Neuronal stem cell (in vitro differentiated cells): Measurements from ENCODE around the gene ACTR3.
A peak's percentile ranks its signal among the peaks of the same experiment; 100 is the strongest.

ENCODE experiments used
- DNase-seq: peaks from one replicate; pipeline ENCODE4 v3.0.0-alpha.2; 2013; ENCODE audit warnings: low spot score
- H2AFZ ChIP-seq: one replicate; pipeline ENCODE4 v1.6.1; 2013; ENCODE audit warnings: mild to moderate bottlenecking, low read length, inconsistent platforms
- H2AK5ac ChIP-seq: 2 replicates; pipeline ENCODE4 v1.6.1; 2013; ENCODE audit warnings: low read depth, mild to moderate bottlenecking, inconsistent platforms, low read length, moderate library complexity, mixed read lengths
- H2BK120ac ChIP-seq: 2 replicates; pipeline ENCODE4 v1.6.1; 2013; ENCODE audit warnings: low read depth, mild to moderate bottlenecking, inconsistent platforms, low read length, moderate library complexity, mixed read lengths
- H2BK12ac ChIP-seq: one replicate; pipeline ENCODE4 v1.6.1; 2013; ENCODE audit warnings: low read length, inconsistent platforms
- H2BK15ac ChIP-seq: 2 replicates; pipeline ENCODE4 v1.6.1; 2013; ENCODE audit warnings: mild to moderate bottlenecking, low read length, inconsistent platforms, mixed read lengths
- H2BK5ac ChIP-seq: one replicate; pipeline ENCODE4 v1.6.1; 2013; ENCODE audit warnings: inconsistent platforms, mild to moderate bottlenecking, low read length, moderate library complexity
- H3K14ac ChIP-seq: one replicate; pipeline ENCODE4 v1.6.1; 2013; ENCODE audit warnings: low read length, inconsistent platforms
- H3K18ac ChIP-seq: 2 replicates; pipeline ENCODE4 v1.6.1; 2013; ENCODE audit warnings: low read length, inconsistent platforms
- H3K23ac ChIP-seq: 2 replicates; pipeline ENCODE4 v1.6.1; 2013; ENCODE audit warnings: low read depth, mild to moderate bottlenecking, mixed read lengths, low read length, inconsistent platforms; ENCODE audit not compliant: poor library complexity
- H3K27ac ChIP-seq: replicated peaks from 3 replicates; pipeline ENCODE4 v1.5.1; 2013; ENCODE audit warnings: low read length, inconsistent platforms
- H3K27me3 ChIP-seq, 3 experiments: 2 replicates each; pipeline ENCODE4 v1.6.1; 2013; ENCODE audit warnings: low read length in 3 of 3, mild to moderate bottlenecking in 2 of 3, inconsistent platforms in 1 of 3, low read depth in 1 of 3, mixed read lengths in 1 of 3, moderate library complexity in 1 of 3; ENCODE audit not compliant: control insufficient read depth in 3 of 3, insufficient read depth in 3 of 3
- H3K36me3 ChIP-seq, 2 donors: replicated peaks in 1 of 2; 2 replicates each; pipeline ENCODE4 v1.6.1; 2013; ENCODE audit warnings: low read length in 2 of 2; ENCODE audit not compliant: control insufficient read depth in 2 of 2, insufficient read depth in 2 of 2
- H3K4ac ChIP-seq: 2 replicates; pipeline ENCODE4 v1.6.1; 2013; ENCODE audit warnings: inconsistent platforms, mild to moderate bottlenecking, low read length, moderate library complexity
- H3K4me1 ChIP-seq, 2 donors: 1 replicate in 1 of 2; 2 replicates in 1 of 2; pipeline ENCODE4 v1.6.1; 2013; ENCODE audit warnings: low read length in 2 of 2, low read depth in 1 of 2; ENCODE audit not compliant: control insufficient read depth in 2 of 2, insufficient read depth in 1 of 2
- H3K4me2 ChIP-seq: one replicate; pipeline ENCODE4 v1.6.1; 2013; ENCODE audit warnings: mild to moderate bottlenecking, low read length, inconsistent platforms; ENCODE audit not compliant: insufficient read depth, poor library complexity, severe bottlenecking
- H3K4me3 ChIP-seq, 2 donors: 2 replicates each; pipeline ENCODE4 v1.5.1; 2013; ENCODE audit warnings: low read length in 2 of 2, mild to moderate bottlenecking in 2 of 2, inconsistent platforms in 1 of 2, moderate library complexity in 1 of 2
- H3K79me1 ChIP-seq: one replicate; pipeline ENCODE4 v1.6.1; 2013; ENCODE audit warnings: low read depth, mild to moderate bottlenecking, inconsistent platforms, low read length, moderate library complexity
- H3K9ac ChIP-seq: one replicate; pipeline ENCODE4 v1.6.1; 2013; ENCODE audit warnings: mild to moderate bottlenecking, low read depth, low read length, inconsistent platforms; ENCODE audit not compliant: poor library complexity
- H3K9me3 ChIP-seq, 2 donors: replicated peaks in 1 of 2; 2 replicates each; pipeline versions ENCODE3 to v1.6.1; 2013; ENCODE audit warnings: low read length in 2 of 2, mild to moderate bottlenecking in 2 of 2, inconsistent platforms in 1 of 2, low read depth in 1 of 2, mixed read lengths in 1 of 2, moderate library complexity in 1 of 2; ENCODE audit not compliant: control insufficient read depth in 2 of 2, insufficient read depth in 1 of 2
- H4K8ac ChIP-seq: one replicate; pipeline ENCODE4 v1.6.1; 2013; ENCODE audit warnings: low read depth, mild to moderate bottlenecking, inconsistent platforms, low read length, moderate library complexity
- H4K91ac ChIP-seq: one replicate; pipeline ENCODE4 v1.6.1; 2013; ENCODE audit warnings: low read length, low read depth, mild to moderate bottlenecking, inconsistent platforms; ENCODE audit not compliant: poor library complexity
- WGBS, 2 donors: extraction: QIAGEN DNeasy Blood & Tissue Kit; methylation state at CpG; one replicate each; pipeline ENCODE4 v1.1.7; 2013; ENCODE audit warnings: missing lambda C conversion rate in 2 of 2, mixed read lengths in 1 of 2; ENCODE audit not compliant: insufficient read length in 2 of 2, insufficient replicate concordance in 1 of 2; ENCODE audit errors: extremely low coverage in 2 of 2; 5-methylcytosine and 5-hydroxymethylcytosine counted together

The ACTR3 gene

GRCh38 chr2:113964436-113964835 is 74.5 kb downstream of the ACTR3 start:
- DNase-seq = no peak

GRCh38 chr2:113965228-113965627 is 75.3 kb downstream of the ACTR3 start:
- Histone ChIP-seq H4K8ac (no peak overlapping the region), H2AK5ac (no peak overlapping the region), H3K36me3 (peaks cover 0 to 50% of the 10 kb centered on the region in 2 donors), H3K23ac (no peak overlapping the region), H3K9ac (no peak overlapping the region), H2BK5ac (no peak overlapping the region), H3K4me1 (no peaks in the 10 kb centered on the region), H3K4me2 (no peak overlapping the region), H2BK15ac (no peak overlapping the region), H3K14ac (no peak overlapping the region), H3K27ac (no peak overlapping the region), H2AFZ (no peak overlapping the region), H4K91ac (no peak overlapping the region), H3K18ac (no peak overlapping the region), H3K4me3 (no peak overlapping the region), H3K27me3 (no peaks in the 10 kb centered on the region), H3K4ac (no peak overlapping the region), H3K9me3 (no peaks in the 10 kb centered on the region), H2BK12ac (no peak overlapping the region), H2BK120ac (no peak overlapping the region), H3K79me1 (no peaks in the 10 kb centered on the region)
- no CpG with 5 or more reads among the region's 5 CpGs for WGBS, 2 donors
- DNase-seq = no peak

More at GRCh38 chr2:113964436-113964835, 74.5 kb downstream of the ACTR3 start:
- Histone ChIP-seq H2BK15ac (no peak overlapping the region), H3K9me3 (no peaks in the 10 kb centered on the region), H3K36me3 (peaks cover 0 to 52% of the 10 kb centered on the region in 2 donors), H2BK5ac (no peak overlapping the region), H3K4me1 (no peaks in the 10 kb centered on the region), H3K14ac (no peak overlapping the region), H2AK5ac (no peak overlapping the region), H2AFZ (no peak overlapping the region), H4K8ac (no peak overlapping the region), H3K4me2 (no peak overlapping the region), H2BK12ac (no peak overlapping the region), H3K23ac (no peak overlapping the region), H3K4me3 (no peak overlapping the region), H4K91ac (no peak overlapping the region), H3K4ac (no peak overlapping the region), H3K18ac (no peak overlapping the region), H3K79me1 (no peaks in the 10 kb centered on the region), H3K27me3 (no peaks in the 10 kb centered on the region), H2BK120ac (no peak overlapping the region), H3K9ac (no peak overlapping the region), H3K27ac (no peak overlapping the region)
- no CpG with 5 or more reads among the region's 5 CpGs for WGBS, 2 donors

- no peak overlapping the region for H2BK5ac ChIP-seq
- no peak overlapping the region for H3K4me2 ChIP-seq
- H3K4me1 ChIP-seq = peaks cover 0 to under 1% of the 10 kb centered on the region in 2 donors
- no peak overlapping the region for H3K23ac ChIP-seq
- H2BK12ac ChIP-seq = no peak overlapping the region
- peak; percentile 14 for DNase-seq
- no peak overlapping the region for H3K9ac ChIP-seq
- H2AK5ac ChIP-seq = no peak overlapping the region
- H3K18ac ChIP-seq = no peak overlapping the region
- no peak overlapping the region for H4K8ac ChIP-seq
- no peak overlapping the region for H3K27ac ChIP-seq
- WGBS, 2 donors = no CpG with 5 or more reads among the region's 1 CpG
- H4K91ac ChIP-seq = no peak overlapping the region
- no peaks in the 10 kb centered on the region for H3K79me1 ChIP-seq
- H2BK120ac ChIP-seq = no peak overlapping the region
- H3K9me3 ChIP-seq = no peaks in the 10 kb centered on the region
- H3K4ac ChIP-seq = no peak overlapping the region
- peaks cover 0 to 50% of the 10 kb centered on the region in 2 donors for H3K36me3 ChIP-seq
- no peaks in the 10 kb centered on the region for H3K27me3 ChIP-seq
- H3K4me3 ChIP-seq = no peak overlapping the region
- no peak overlapping the region for H2AFZ ChIP-seq
- no peak overlapping the region for H3K14ac ChIP-seq
- H2BK15ac ChIP-seq = no peak overlapping the region
Observed at GRCh38 chr2:113965644-113966043, 75.8 kb downstream of the ACTR3 start.

- H3K36me3 ChIP-seq = peaks cover 0 to 49% of the 10 kb centered on the region in 2 donors
- no peak overlapping the region for H3K4me2 ChIP-seq
- no peaks in the 10 kb centered on the region for H3K79me1 ChIP-seq
- no peak overlapping the region for H3K4me3 ChIP-seq
- no peak for DNase-seq
- no peak overlapping the region for H2BK12ac ChIP-seq
- no peaks in the 10 kb centered on the region for H3K27me3 ChIP-seq
- no peak overlapping the region for H2BK120ac ChIP-seq
- no peak overlapping the region for H2AK5ac ChIP-seq
- no peak overlapping the region for H2BK15ac ChIP-seq
- H3K18ac ChIP-seq = no peak overlapping the region
- H3K27ac ChIP-seq = no peak overlapping the region
- no CpG with 5 or more reads among the region's 5 CpGs for WGBS, 2 donors
- H3K9ac ChIP-seq = no peak overlapping the region
- H3K14ac ChIP-seq = no peak overlapping the region
- no peak overlapping the region for H4K91ac ChIP-seq
- no peak overlapping the region for H4K8ac ChIP-seq
- H3K4me1 ChIP-seq = peaks cover 0 to 1% of the 10 kb centered on the region in 2 donors
- no peak overlapping the region for H2BK5ac ChIP-seq
- H2AFZ ChIP-seq = no peak overlapping the region
- H3K23ac ChIP-seq = no peak overlapping the region
- no peak overlapping the region for H3K4ac ChIP-seq
- no peaks in the 10 kb centered on the region for H3K9me3 ChIP-seq
Observed at GRCh38 chr2:113966171-113966570, 76.3 kb downstream of the ACTR3 start.
